ENCODE results near the gene ZNF660.
"Not testable (repeated sequence)": the region's sequence is repeated elsewhere in the genome, so short reads cannot be mapped to it uniquely, and the experiment has no call there.

Gene ZNF660

GRCh38 chr3:44577354-44577952, 7.3 kb upstream of the ZNF660 start:
- not testable (repeated sequence) for H3K4me1 ChIP-seq (ENCODE audit: control insufficient read depth, insufficient read depth, low read length); H3K36me3 ChIP-seq (ENCODE audit: control insufficient read depth, insufficient read depth, low read length); H3K9ac ChIP-seq (ENCODE audit: low read depth, low read length); H3K9me3 ChIP-seq (ENCODE audit: control insufficient read depth, insufficient read depth, low read length); H3K4me3 ChIP-seq (ENCODE audit: low read depth, low read length); H3K27me3 ChIP-seq (ENCODE audit: control insufficient read depth, insufficient read depth, low read length)

GRCh38 chr3:44578316-44578715, 6.4 kb upstream of the ZNF660 start:
- H3K36me3 ChIP-seq (ENCODE audit: control insufficient read depth, insufficient read depth, low read length); H3K9ac ChIP-seq (ENCODE audit: low read depth, low read length); H3K27me3 ChIP-seq (ENCODE audit: control insufficient read depth, insufficient read depth, low read length); H3K4me1 ChIP-seq (ENCODE audit: control insufficient read depth, insufficient read depth, low read length); H3K4me3 ChIP-seq (ENCODE audit: low read depth, low read length); H3K9me3 ChIP-seq (ENCODE audit: control insufficient read depth, insufficient read depth, low read length): not testable (repeated sequence)

GRCh38 chr3:44578924-44579515, 5.7 kb upstream of the ZNF660 start:
- H3K9me3 ChIP-seq (ENCODE audit: control insufficient read depth, insufficient read depth, low read length); H3K27me3 ChIP-seq (ENCODE audit: control insufficient read depth, insufficient read depth, low read length); H3K4me3 ChIP-seq (ENCODE audit: low read depth, low read length); H3K4me1 ChIP-seq (ENCODE audit: control insufficient read depth, insufficient read depth, low read length); H3K9ac ChIP-seq (ENCODE audit: low read depth, low read length); H3K36me3 ChIP-seq (ENCODE audit: control insufficient read depth, insufficient read depth, low read length): not testable (repeated sequence)

- H3K4me3 ChIP-seq (ENCODE audit: low read depth, low read length); H3K36me3 ChIP-seq (ENCODE audit: control insufficient read depth, insufficient read depth, low read length); H3K9ac ChIP-seq (ENCODE audit: low read depth, low read length); H3K9me3 ChIP-seq (ENCODE audit: control insufficient read depth, insufficient read depth, low read length); H3K4me1 ChIP-seq (ENCODE audit: control insufficient read depth, insufficient read depth, low read length); H3K27me3 ChIP-seq (ENCODE audit: control insufficient read depth, insufficient read depth, low read length): not testable (repeated sequence)
These were observed 5.0 kb upstream of the ZNF660 start for GRCh38 chr3:44579749-44580148.

GRCh38 chr3:44580971-44581370, 3.8 kb upstream of the ZNF660 start:
- not testable (repeated sequence) for H3K27me3 ChIP-seq (ENCODE audit: control insufficient read depth, insufficient read depth, low read length); H3K36me3 ChIP-seq (ENCODE audit: control insufficient read depth, insufficient read depth, low read length); H3K9me3 ChIP-seq (ENCODE audit: control insufficient read depth, insufficient read depth, low read length); H3K4me1 ChIP-seq (ENCODE audit: control insufficient read depth, insufficient read depth, low read length); H3K9ac ChIP-seq (ENCODE audit: low read depth, low read length); H3K4me3 ChIP-seq (ENCODE audit: low read depth, low read length)

GRCh38 chr3:44596621-44597020, 11.9 kb downstream of the ZNF660 start:
- Histone ChIP-seq H3K4me1 (ENCODE audit: control insufficient read depth, insufficient read depth, low read length) (no peaks in the 10 kb centered on the region), H3K27me3 (ENCODE audit: control insufficient read depth, insufficient read depth, low read length) (no peaks in the 10 kb centered on the region), H3K36me3 (ENCODE audit: control insufficient read depth, insufficient read depth, low read length) (peaks cover 17% of the 10 kb centered on the region), H3K9ac (ENCODE audit: low read depth, low read length) (no peak overlapping the region), H3K9me3 (ENCODE audit: control insufficient read depth, insufficient read depth, low read length) (peaks cover 13% of the 10 kb centered on the region), H3K4me3 (ENCODE audit: low read depth, low read length) (no peak overlapping the region)

- H3K4me1 ChIP-seq (ENCODE audit: control insufficient read depth, insufficient read depth, low read length) = no peaks in the 10 kb centered on the region
- no peak overlapping the region for H3K9ac ChIP-seq (ENCODE audit: low read depth, low read length)
- H3K36me3 ChIP-seq (ENCODE audit: control insufficient read depth, insufficient read depth, low read length) = no peaks in the 10 kb centered on the region
- H3K4me3 ChIP-seq (ENCODE audit: low read depth, low read length) = no peak overlapping the region
- H3K27me3 ChIP-seq (ENCODE audit: control insufficient read depth, insufficient read depth, low read length) = no peaks in the 10 kb centered on the region
- H3K9me3 ChIP-seq (ENCODE audit: control insufficient read depth, insufficient read depth, low read length) = no peaks in the 10 kb centered on the region
These were observed 17.0 kb downstream of the ZNF660 start for GRCh38 chr3:44601749-44602148.

- Histone ChIP-seq H3K9me3 (ENCODE audit: control insufficient read depth, insufficient read depth, low read length) (no peaks in the 10 kb centered on the region), H3K27me3 (ENCODE audit: control insufficient read depth, insufficient read depth, low read length) (no peaks in the 10 kb centered on the region), H3K36me3 (ENCODE audit: control insufficient read depth, insufficient read depth, low read length) (no peaks in the 10 kb centered on the region), H3K4me3 (ENCODE audit: low read depth, low read length) (no peak overlapping the region), H3K4me1 (ENCODE audit: control insufficient read depth, insufficient read depth, low read length) (no peaks in the 10 kb centered on the region), H3K9ac (ENCODE audit: low read depth, low read length) (no peak overlapping the region)
These were observed 27.9 kb downstream of the ZNF660 start for GRCh38 chr3:44612678-44613077.

GRCh38 chr3:44624749-44625480, 40.2 kb downstream of the ZNF660 start, which contains the start of gene ZNF197:
TSS of gene ZNF197 (plus strand) at chr3:44625036. CDS start at chr3:44629155, 4,119 bp downstream.
- H3K4me1 ChIP-seq (ENCODE audit: control insufficient read depth, insufficient read depth, low read length) = peaks cover 4% of the 10 kb centered on the region
- H3K9ac ChIP-seq (ENCODE audit: low read depth, low read length) = peak within 1 kb of the TSS; percentile 81
- peak within 1 kb of the TSS; percentile 91 for H3K4me3 ChIP-seq (ENCODE audit: low read depth, low read length)
- no peaks in the 10 kb centered on the region for H3K9me3 ChIP-seq (ENCODE audit: control insufficient read depth, insufficient read depth, low read length)
- H3K27me3 ChIP-seq (ENCODE audit: control insufficient read depth, insufficient read depth, low read length) = no peaks in the 10 kb centered on the region
- no peaks in the 10 kb centered on the region for H3K36me3 ChIP-seq (ENCODE audit: control insufficient read depth, insufficient read depth, low read length)

- peaks cover 4% of the 10 kb centered on the region for H3K36me3 ChIP-seq (ENCODE audit: control insufficient read depth, insufficient read depth, low read length)
- H3K9ac ChIP-seq (ENCODE audit: low read depth, low read length) = no peak overlapping the region
- no peaks in the 10 kb centered on the region for H3K9me3 ChIP-seq (ENCODE audit: control insufficient read depth, insufficient read depth, low read length)
- H3K27me3 ChIP-seq (ENCODE audit: control insufficient read depth, insufficient read depth, low read length) = no peaks in the 10 kb centered on the region
- H3K4me1 ChIP-seq (ENCODE audit: control insufficient read depth, insufficient read depth, low read length) = peaks cover 4% of the 10 kb centered on the region
- no peak overlapping the region for H3K4me3 ChIP-seq (ENCODE audit: low read depth, low read length)
These were observed 44.0 kb downstream of the ZNF660 start for GRCh38 chr3:44628716-44629115.

- Histone ChIP-seq H3K27me3 (ENCODE audit: control insufficient read depth, insufficient read depth, low read length) (no peaks in the 10 kb centered on the region), H3K36me3 (ENCODE audit: control insufficient read depth, insufficient read depth, low read length) (peaks cover 4% of the 10 kb centered on the region), H3K4me3 (ENCODE audit: low read depth, low read length) (no peak overlapping the region), H3K9me3 (ENCODE audit: control insufficient read depth, insufficient read depth, low read length) (no peaks in the 10 kb centered on the region), H3K4me1 (ENCODE audit: control insufficient read depth, insufficient read depth, low read length) (no peaks in the 10 kb centered on the region), H3K9ac (ENCODE audit: low read depth, low read length) (no peak overlapping the region)
These were observed 47.4 kb downstream of the ZNF660 start for GRCh38 chr3:44632193-44632592.

- no peak overlapping the region for H3K4me3 ChIP-seq (ENCODE audit: low read depth, low read length)
- peaks cover 12% of the 10 kb centered on the region for H3K36me3 ChIP-seq (ENCODE audit: control insufficient read depth, insufficient read depth, low read length)
- H3K9me3 ChIP-seq (ENCODE audit: control insufficient read depth, insufficient read depth, low read length) = peaks cover 16% of the 10 kb centered on the region
These were observed 57.6 kb downstream of the ZNF660 start for GRCh38 chr3:44642337-44642736.

More at GRCh38 chr3:44642337-44642736, 57.6 kb downstream of the ZNF660 start:
- H3K9ac ChIP-seq (ENCODE audit: low read depth, low read length) = no peak overlapping the region
- H3K27me3 ChIP-seq (ENCODE audit: control insufficient read depth, insufficient read depth, low read length) = no peaks in the 10 kb centered on the region
- H3K4me1 ChIP-seq (ENCODE audit: control insufficient read depth, insufficient read depth, low read length) = no peaks in the 10 kb centered on the region

Measured in iPS-15b (cell line).